SK-N-SH (cell line): ENCODE results near the gene IL22. TPM values are rescaled to one million over a fixed set of nuclear protein-coding genes. Genes with fewer than 3 reads are reported as not detected.

ENCODE experiments used
- CTCF ChIA-PET: fragments of 300-600, 350-600 bp; formaldehyde crosslinking; extraction: SDS; loops from one replicate; lab custom pipeline; 2021; lab: Yijun Ruan, JAX
- POLR2A ChIA-PET: fragments of 350-600 bp; sonication (Branson Sonifier 250); formaldehyde crosslinking; extraction: SDS; loops from one replicate; lab custom pipeline; 2020; ENCODE audit warnings: antibody characterized with exemption, inconsistent platforms; lab: Yijun Ruan, JAX
- DNase-seq: peaks from one replicate; pipeline ENCODE4 v3.0.0; 2012
- H2AFZ ChIP-seq: fragments of 200-600 bp; sonication (generic); 2 replicates; pipeline ENCODE4 v1.8.1; 2016; ENCODE audit warnings: antibody characterized with exemption, mild to moderate bottlenecking, low read depth
- H3F3A ChIP-seq: fragments of 200-600 bp; sonication (generic); replicated peaks from 2 replicates; pipeline ENCODE3; 2016; ENCODE audit warnings: antibody characterized with exemption, mild to moderate bottlenecking; ENCODE audit not compliant: insufficient read depth
- H3K27ac ChIP-seq, 2 experiments: fragments of 200-500 bp in 1 of 2; fragments of 200-600 bp in 1 of 2; sonication (Bioruptor generic) in 1 of 2; sonication (generic), shearing (Covaris generic) in 1 of 2; 2 replicates each; pipeline versions ENCODE4 v1.5.1 to v1.6.1; 2014 to 2016; ENCODE audit warnings: low read depth in 2 of 2, inconsistent platforms in 1 of 2, low read length in 1 of 2, mild to moderate bottlenecking in 1 of 2, mixed read lengths in 1 of 2
- H3K27me3 ChIP-seq: fragments of 200-600 bp; sonication (generic), shearing (Covaris generic); 2 replicates; pipeline ENCODE4 v1.6.1; 2016; ENCODE audit warnings: mixed run types; ENCODE audit not compliant: insufficient read depth
- H3K36me3 ChIP-seq, 2 experiments: fragments of 200-500 bp in 1 of 2; fragments of 200-600 bp in 1 of 2; sonication (Bioruptor generic) in 1 of 2; sonication (generic) in 1 of 2; replicated peaks in 1 of 2; 2 replicates each; pipeline versions ENCODE3 to v1.5.1; 2014 to 2016; ENCODE audit warnings: low read length in 1 of 2, mild to moderate bottlenecking in 1 of 2; ENCODE audit not compliant: insufficient read depth in 2 of 2, control insufficient read depth in 1 of 2
- H3K4me1 ChIP-seq, 2 experiments: fragments of 200-500 bp in 1 of 2; fragments of 200-600 bp in 1 of 2; sonication (Bioruptor generic) in 1 of 2; sonication (generic), shearing (Covaris generic) in 1 of 2; 2 replicates each; pipeline versions ENCODE4 v1.5.1 to v1.6.1; 2014 to 2016; ENCODE audit warnings: low read depth in 1 of 2, low read length in 1 of 2, mixed run types in 1 of 2; ENCODE audit not compliant: insufficient read depth in 2 of 2, control insufficient read depth in 1 of 2
- H3K4me2 ChIP-seq: fragments of 200-600 bp; sonication (generic), shearing (Covaris generic); 2 replicates; pipeline ENCODE4 v1.6.1; 2017; ENCODE audit warnings: mixed run types
- H3K4me3 ChIP-seq, 2 experiments: fragments of 200-500 bp in 1 of 2; fragments of 200-600 bp in 1 of 2; sonication (Bioruptor generic) in 1 of 2; sonication (generic), shearing (Covaris generic) in 1 of 2; 2 replicates each; pipeline versions ENCODE4 v1.5.1 to v1.8.1; 2014 to 2016; ENCODE audit warnings: low read depth in 2 of 2, inconsistent platforms in 1 of 2, low read length in 1 of 2, mild to moderate bottlenecking in 1 of 2, mixed read lengths in 1 of 2, moderate library complexity in 1 of 2
- H3K79me2 ChIP-seq: fragments of 200-600 bp; sonication (generic); 2 replicates; pipeline ENCODE4 v1.8.1; 2017; ENCODE audit warnings: mild to moderate bottlenecking; ENCODE audit not compliant: insufficient read depth
- H3K9ac ChIP-seq: fragments of 200-600 bp; sonication (generic); 2 replicates; pipeline ENCODE4 v1.6.1; 2017; ENCODE audit warnings: mixed run types
- H3K9me2 ChIP-seq: fragments of 200-600 bp; sonication (generic); 2 replicates; pipeline ENCODE4 v1.6.1; 2017; ENCODE audit warnings: mixed run types
- H3K9me3 ChIP-seq: fragments of 200-600 bp; sonication (generic); 2 replicates; pipeline ENCODE4 v1.6.1; 2017; ENCODE audit warnings: mixed run types, mild to moderate bottlenecking, moderate library complexity
- H4K20me1 ChIP-seq: fragments of 200-600 bp; sonication (generic); 2 replicates; pipeline ENCODE4 v1.6.1; 2017; ENCODE audit warnings: mild to moderate bottlenecking, mixed run types; ENCODE audit not compliant: insufficient read depth
- ELF1 ChIP-seq: IDR thresholded peaks from 2 replicates; pipeline ENCODE4 v1.4.0; 2012
- GABPA ChIP-seq: IDR thresholded peaks from 2 replicates; pipeline ENCODE4 v1.4.0; 2012; ENCODE audit warnings: low read depth, mild to moderate bottlenecking
- NFIC ChIP-seq: IDR thresholded peaks from 2 replicates; pipeline ENCODE4 v1.4.0; 2012; ENCODE audit warnings: borderline replicate concordance
- NRF1 ChIP-seq: IDR thresholded peaks from 2 replicates; pipeline ENCODE4 v1.6.1; 2012; ENCODE audit warnings: low read depth, mild to moderate bottlenecking, low read length
- PBX3 ChIP-seq: IDR thresholded peaks from 2 replicates; pipeline ENCODE4; 2012
- POLR2AphosphoS5 ChIP-seq: IDR thresholded peaks from 2 replicates; pipeline ENCODE4 v1.6.1; 2012; ENCODE audit warnings: low read depth, low read length
- REST ChIP-seq: IDR thresholded peaks from 2 replicates; pipeline ENCODE4 v1.6.1; 2012; ENCODE audit warnings: mild to moderate bottlenecking, low read depth, low read length, moderate library complexity
- SIN3A ChIP-seq: IDR thresholded peaks from 2 replicates; pipeline ENCODE4 v1.6.1; 2012; ENCODE audit warnings: low read depth, mild to moderate bottlenecking, low read length, moderate library complexity, borderline replicate concordance
- SMC3 ChIP-seq: IDR thresholded peaks from 2 replicates; pipeline ENCODE4 v1.6.1; 2012; ENCODE audit warnings: low read depth, low read length, improper control_type of control experiment
- USF1 ChIP-seq: IDR thresholded peaks from 2 replicates; pipeline ENCODE4 v1.4.0; 2012; ENCODE audit warnings: low read depth, borderline replicate concordance
- WGBS: methylation state at CpG from one replicate; pipeline ENCODE4 v1.1.6; 2017; ENCODE audit warnings: low lambda C conversion rate; 5-methylcytosine and 5-hydroxymethylcytosine counted together
- polyA plus RNA-seq, 3 experiments: library from polyadenylated mRNA; depleted of rRNA; stranded (reverse); fragments of >200 nt; gene quantifications; 2 replicates each; pipeline ENCODE4 v1.2.3, GENCODE V29; 2012
- TF ChIP-seq, protein P1 (sequence below): fragments of 150-350 bp; IDR thresholded peaks from 2 replicates; pipeline ENCODE4 v1.6.1; 2017; ENCODE audit warnings: antibody characterized with exemption, low read length, low read depth, borderline replicate concordance
- TF ChIP-seq, protein P2 (sequence below): fragments of 200-600 bp; sonication (generic); IDR thresholded peaks from 2 replicates; pipeline ENCODE4 v1.6.1; 2017; ENCODE audit warnings: antibody characterized with exemption, mild to moderate bottlenecking, moderate library complexity

The IL22 gene
- polyA plus RNA-seq, 1 of the 3 experiments (the other 2 are of a cell fraction): not detected

DNA sequence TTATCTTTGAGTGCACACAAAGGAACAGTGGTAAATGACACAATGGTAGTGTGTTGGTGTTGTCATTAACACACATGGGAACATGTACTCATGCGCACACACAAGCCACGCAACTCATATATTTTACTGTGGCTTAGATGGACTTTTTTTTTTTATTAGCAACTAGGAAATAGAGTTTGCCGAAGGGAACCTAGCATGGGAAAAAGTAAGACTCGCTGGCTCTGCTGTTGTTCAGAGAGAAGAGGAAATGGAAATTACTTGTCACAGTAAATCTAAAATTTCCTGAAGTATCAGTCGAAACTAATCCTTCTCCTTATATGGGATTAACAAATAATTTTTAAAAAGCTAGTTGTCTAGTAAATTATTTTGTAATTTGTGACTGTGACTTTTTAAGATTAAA lies 33.7 kb upstream of the IL22 start:
- Histone ChIP-seq H2AFZ (no peak overlapping the region), H3K79me2 (no peaks in the 10 kb centered on the region), H3K9me2 (no peaks in the 10 kb centered on the region), H3K9me3 (no peaks in the 10 kb centered on the region), H3K27me3 (no peaks in the 10 kb centered on the region), H3F3A (no peaks in the 10 kb centered on the region), H3K4me3 (no peak overlapping the region), H3K4me2 (no peak overlapping the region), H3K9ac (no peak overlapping the region), H4K20me1 (no peaks in the 10 kb centered on the region), H3K27ac (no peak overlapping the region), H3K4me1 (peaks cover 0 to 3% of the 10 kb centered on the region in 2 experiments; a peak in 2 of 4 replicates), H3K36me3 (no peaks in the 10 kb centered on the region)
- TF ChIP-seq ELF1 (no peak), SIN3A (no peak), GABPA (no peak), PBX3 (no peak), REST (no peak)
- TF ChIP-seq, protein P1, sequence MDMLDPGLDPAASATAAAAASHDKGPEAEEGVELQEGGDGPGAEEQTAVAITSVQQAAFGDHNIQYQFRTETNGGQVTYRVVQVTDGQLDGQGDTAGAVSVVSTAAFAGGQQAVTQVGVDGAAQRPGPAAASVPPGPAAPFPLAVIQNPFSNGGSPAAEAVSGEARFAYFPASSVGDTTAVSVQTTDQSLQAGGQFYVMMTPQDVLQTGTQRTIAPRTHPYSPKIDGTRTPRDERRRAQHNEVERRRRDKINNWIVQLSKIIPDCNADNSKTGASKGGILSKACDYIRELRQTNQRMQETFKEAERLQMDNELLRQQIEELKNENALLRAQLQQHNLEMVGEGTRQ: no peak
- CTCF ChIA-PET: no interaction called here
- no peak for DNase-seq
- 81% methylated on average over 5 of the region's 5 CpGs for WGBS
- POLR2A ChIA-PET: no interaction called here

GRCh38 chr12:68286396-68286795 lies 33.0 kb upstream of the IL22 start:
- H3K27me3 ChIP-seq: no peaks in the 10 kb centered on the region
- CTCF ChIA-PET: interaction anchor here (1.1 to 1.2 kb wide), 2 partner anchors 14 to 30 kb away, joined by 3 to 4 read pairs; no protein-coding TSS in a partner anchor
- H4K20me1 ChIP-seq: no peaks in the 10 kb centered on the region
- no peak for DNase-seq
- TF ChIP-seq POLR2AphosphoS5: no peak
- TF ChIP-seq, protein P2, sequence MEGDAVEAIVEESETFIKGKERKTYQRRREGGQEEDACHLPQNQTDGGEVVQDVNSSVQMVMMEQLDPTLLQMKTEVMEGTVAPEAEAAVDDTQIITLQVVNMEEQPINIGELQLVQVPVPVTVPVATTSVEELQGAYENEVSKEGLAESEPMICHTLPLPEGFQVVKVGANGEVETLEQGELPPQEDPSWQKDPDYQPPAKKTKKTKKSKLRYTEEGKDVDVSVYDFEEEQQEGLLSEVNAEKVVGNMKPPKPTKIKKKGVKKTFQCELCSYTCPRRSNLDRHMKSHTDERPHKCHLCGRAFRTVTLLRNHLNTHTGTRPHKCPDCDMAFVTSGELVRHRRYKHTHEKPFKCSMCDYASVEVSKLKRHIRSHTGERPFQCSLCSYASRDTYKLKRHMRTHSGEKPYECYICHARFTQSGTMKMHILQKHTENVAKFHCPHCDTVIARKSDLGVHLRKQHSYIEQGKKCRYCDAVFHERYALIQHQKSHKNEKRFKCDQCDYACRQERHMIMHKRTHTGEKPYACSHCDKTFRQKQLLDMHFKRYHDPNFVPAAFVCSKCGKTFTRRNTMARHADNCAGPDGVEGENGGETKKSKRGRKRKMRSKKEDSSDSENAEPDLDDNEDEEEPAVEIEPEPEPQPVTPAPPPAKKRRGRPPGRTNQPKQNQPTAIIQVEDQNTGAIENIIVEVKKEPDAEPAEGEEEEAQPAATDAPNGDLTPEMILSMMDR: no peak
- TF ChIP-seq USF1: no peak
- TF ChIP-seq SMC3: no peak
- TF ChIP-seq NRF1: no peak
- TF ChIP-seq NFIC: no peak
- TF ChIP-seq, all 33 proteins: peak for 0
- Histone ChIP-seq H3K36me3 (no peaks in the 10 kb centered on the region), H3K79me2 (no peaks in the 10 kb centered on the region), H3K27ac (no peak overlapping the region), H2AFZ (no peak overlapping the region), H3K9ac (no peak overlapping the region), H3F3A (no peaks in the 10 kb centered on the region), H3K4me2 (no peak overlapping the region), H3K9me2 (no peaks in the 10 kb centered on the region), H3K9me3 (no peaks in the 10 kb centered on the region), H3K4me1 (peaks cover 0 to 3% of the 10 kb centered on the region in 2 experiments; a peak in 2 of 4 replicates), H3K4me3 (no peak overlapping the region)
- WGBS: 85% methylated on average over 3 of the region's 4 CpGs
- POLR2A ChIA-PET: no interaction called here
